CD4-positive, CD25-positive, alpha-beta regulatory T cell (primary cell): Measurements from ENCODE around the gene OR1I1. TPM values are rescaled to one million over a fixed set of nuclear protein-coding genes. Genes with fewer than 3 reads are reported as not detected.

Experiments used
- ATAC-seq, 2 donors: fragments of 150-1000 bp; cut with Tn5 transposase; one replicate each; pipeline ENCODE4 v1.10.0; 2021; ENCODE audit warnings: low read depth in 2 of 2, moderate number of reproducible peaks in 2 of 2, moderate library complexity in 1 of 2
- DNase-seq, 3 donors: peaks; one replicate each; pipeline versions ENCODE4 v3.0.0 to v3.0.0-alpha.2; 2012 to 2022; ENCODE audit warnings: mixed read lengths in 1 of 3
- H3K27ac ChIP-seq: one replicate; pipeline ENCODE4 v1.7.0; 2013; ENCODE audit warnings: mild to moderate bottlenecking, low read length; ENCODE audit not compliant: insufficient read depth, poor library complexity, severe bottlenecking
- H3K27me3 ChIP-seq: one replicate; pipeline ENCODE4 v1.7.0; 2013; ENCODE audit warnings: low read length; ENCODE audit not compliant: control insufficient read depth, insufficient read depth
- H3K36me3 ChIP-seq: one replicate; pipeline ENCODE4 v1.7.0; 2013; ENCODE audit warnings: mild to moderate bottlenecking, low read length, moderate library complexity; ENCODE audit not compliant: control insufficient read depth, insufficient read depth
- H3K4me1 ChIP-seq: 2 replicates; pipeline ENCODE4 v1.7.0; 2013; ENCODE audit warnings: mild to moderate bottlenecking, low read length; ENCODE audit not compliant: insufficient read depth, control insufficient read depth, poor library complexity, severe bottlenecking
- H3K4me3 ChIP-seq: one replicate; pipeline ENCODE4 v1.7.0; 2013; ENCODE audit warnings: low read depth, mild to moderate bottlenecking, low read length, moderate library complexity
- H3K9me3 ChIP-seq, 2 experiments: 1 replicate in 1 of 2; 2 replicates in 1 of 2; pipeline ENCODE4 v1.7.0; 2013; ENCODE audit warnings: low read length in 2 of 2, mild to moderate bottlenecking in 1 of 2, moderate library complexity in 1 of 2; ENCODE audit not compliant: control insufficient read depth in 2 of 2
- H3K27ac Mint-ChIP-seq, 3 donors: one replicate each; pipeline ENCODE4 v1.8.0; 2020 to 2022; ENCODE audit warnings: mild to moderate bottlenecking in 3 of 3, mixed read lengths in 3 of 3, moderate library complexity in 2 of 3
- H3K27me3 Mint-ChIP-seq: one replicate; pipeline ENCODE4 v1.8.0; 2022; ENCODE audit warnings: mild to moderate bottlenecking, mixed read lengths
- H3K36me3 Mint-ChIP-seq: one replicate; pipeline ENCODE4 v1.8.0; 2020; ENCODE audit warnings: mixed read lengths
- H3K4me1 Mint-ChIP-seq, 4 donors: one replicate each; pipeline ENCODE4 v1.8.0; 2020 to 2022; ENCODE audit warnings: mixed read lengths in 4 of 4, mild to moderate bottlenecking in 1 of 4
- H3K4me3 Mint-ChIP-seq, 4 donors: one replicate each; pipeline ENCODE4 v1.8.0; 2020 to 2022; ENCODE audit warnings: mild to moderate bottlenecking in 4 of 4, mixed read lengths in 4 of 4, moderate library complexity in 3 of 4
- H3K9me3 Mint-ChIP-seq, 7 donors: one replicate each; pipeline ENCODE4 v1.8.0; 2020 to 2022; ENCODE audit warnings: mixed read lengths in 7 of 7, mild to moderate bottlenecking in 3 of 7, moderate library complexity in 2 of 7
- polyA plus RNA-seq, 4 donors: library from polyadenylated mRNA; unstranded; fragments of 300-500 nt; fragmentation: Illumina TruSeq; gene quantifications; one replicate each; pipeline ENCODE4 v1.2.3, GENCODE V29; 2021
- total RNA-seq: library from RNA; stranded (reverse); gene quantifications from one replicate; pipeline ENCODE4 v1.2.3, GENCODE V29; 2022

OR1I1 gene
- total and polyA plus RNA-seq, 5 donors from 2014 or later: not detected

DNA sequence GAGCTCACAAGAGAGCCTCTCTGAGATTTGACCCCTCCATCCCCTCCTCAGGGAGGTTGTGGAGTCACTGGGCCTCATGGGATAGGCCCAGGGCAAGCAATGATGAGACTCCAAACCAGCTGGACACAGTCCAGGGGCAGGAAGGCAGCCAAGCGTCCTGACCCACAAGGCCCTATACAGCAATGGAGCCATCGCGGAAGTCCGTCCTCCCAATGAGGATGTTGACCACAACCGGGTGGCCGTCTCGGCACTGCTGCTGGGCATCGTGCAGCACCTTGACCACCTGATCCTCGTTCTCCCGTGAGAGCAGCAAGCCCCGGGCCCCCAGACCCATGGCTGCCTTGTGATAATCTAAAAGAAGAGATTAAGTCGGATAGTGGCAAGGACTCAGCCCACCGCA is 33.1 kb downstream of the OR1I1 start:
- Histone ChIP-seq H3K36me3 (peaks cover 36% of the 10 kb centered on the region), H3K9me3 (no peaks in the 10 kb centered on the region), H3K4me3 (no peak overlapping the region), H3K27me3 (no peaks in the 10 kb centered on the region), H3K4me1 (no peaks in the 10 kb centered on the region), H3K27ac (no peak overlapping the region)
- Mint-ChIP-seq H3K27me3 (no peaks in the 10 kb centered on the region), H3K4me3 (no peak overlapping the region), H3K36me3 (peaks cover 30% of the 10 kb centered on the region), H3K4me1 (no peaks in the 10 kb centered on the region), H3K9me3 (no peaks in the 10 kb centered on the region), H3K27ac (no peak overlapping the region)
- ATAC-seq: no peak
- DNase-seq: no peak

DNA sequence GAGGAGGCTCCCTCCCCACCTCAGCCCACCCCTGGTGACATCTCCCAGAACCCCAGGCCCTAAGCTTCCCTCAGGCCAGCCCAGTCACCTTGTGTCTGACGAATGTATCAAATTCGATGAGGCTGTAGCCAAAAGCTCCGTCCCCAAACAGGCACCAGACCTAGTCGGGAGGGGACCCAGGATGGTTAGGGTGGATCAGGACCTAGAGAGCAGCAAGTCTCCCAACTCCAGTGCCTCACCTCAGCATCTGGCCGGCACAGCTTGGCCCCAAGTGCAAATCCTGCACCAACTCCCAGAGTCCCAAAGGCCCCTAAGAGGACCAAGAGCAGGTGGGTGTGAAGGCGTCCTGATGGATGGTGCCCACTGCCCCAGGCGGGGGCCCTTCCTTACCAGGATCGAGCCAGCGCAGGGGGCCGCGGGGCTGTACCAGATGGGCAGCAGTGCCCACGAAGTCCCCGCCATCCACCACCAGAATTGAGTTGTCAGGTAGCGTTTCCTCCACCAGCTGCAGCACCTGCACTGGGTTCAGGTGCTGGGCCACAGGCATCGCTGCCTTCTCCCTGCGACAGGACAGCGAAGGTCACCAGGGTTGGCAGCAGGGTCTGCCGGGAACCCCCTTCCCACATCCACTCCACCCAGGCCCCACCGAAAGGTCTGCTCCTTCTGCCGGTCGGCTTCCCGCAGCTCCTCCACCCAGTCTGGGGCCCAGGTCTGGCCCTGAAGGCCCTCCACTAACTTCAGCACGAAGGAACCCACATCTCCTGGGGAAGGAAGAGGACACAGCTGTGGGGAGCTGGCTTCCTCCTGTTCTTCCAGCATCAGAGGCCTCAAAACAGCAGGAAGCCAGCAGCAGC is 34.0 kb downstream of the OR1I1 start:
- Histone ChIP-seq H3K27me3 (no peaks in the 10 kb centered on the region), H3K27ac (no peak overlapping the region), H3K4me1 (no peaks in the 10 kb centered on the region), H3K9me3 (no peaks in the 10 kb centered on the region), H3K4me3 (no peak overlapping the region), H3K36me3 (peaks cover 36% of the 10 kb centered on the region)
- Mint-ChIP-seq H3K9me3 (no peaks in the 10 kb centered on the region), H3K4me3 (no peak overlapping the region), H3K27ac (no peak overlapping the region), H3K36me3 (peaks cover 37% of the 10 kb centered on the region), H3K4me1 (peaks cover 0 to under 1% (median 0%) of the 10 kb centered on the region in 4 donors), H3K27me3 (no peaks in the 10 kb centered on the region)
- ATAC-seq (no peak), DNase-seq (no peak)

DNA sequence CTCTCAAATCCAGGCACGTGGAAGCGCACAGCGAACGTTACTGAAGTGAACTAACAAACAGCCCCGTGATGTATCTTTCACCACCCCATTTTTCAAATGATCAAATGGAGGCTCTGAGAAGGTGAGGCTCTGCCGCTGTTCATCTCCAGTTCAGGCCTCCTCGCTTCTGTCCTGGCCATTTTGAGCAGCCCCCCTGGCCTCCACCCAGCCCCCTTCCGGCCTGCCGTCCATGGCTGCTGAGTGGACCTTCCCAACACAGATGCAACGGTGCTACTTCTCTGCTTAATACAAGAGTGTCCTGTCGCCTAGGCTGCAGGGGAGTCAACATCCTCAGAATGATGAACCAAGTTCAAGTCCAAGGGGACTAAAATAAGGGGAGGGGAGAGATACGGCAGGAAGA is 34.8 kb downstream of the OR1I1 start:
- H3K36me3 ChIP-seq: peaks cover 36% of the 10 kb centered on the region
- H3K27me3 ChIP-seq: no peaks in the 10 kb centered on the region
- Mint-ChIP-seq H3K4me3 (no peak overlapping the region), H3K4me1 (peaks cover 0 to 4% (median 0%) of the 10 kb centered on the region in 4 donors), H3K36me3 (peaks cover 44% of the 10 kb centered on the region), H3K9me3 (no peaks in the 10 kb centered on the region), H3K27me3 (no peaks in the 10 kb centered on the region), H3K27ac (no peak overlapping the region)
- H3K4me3 ChIP-seq: no peak overlapping the region
- ATAC-seq (no peak), DNase-seq (no peak)
- H3K27ac ChIP-seq: no peak overlapping the region
- no peaks in the 10 kb centered on the region for H3K4me1 ChIP-seq
- H3K9me3 ChIP-seq: no peaks in the 10 kb centered on the region

DNA sequence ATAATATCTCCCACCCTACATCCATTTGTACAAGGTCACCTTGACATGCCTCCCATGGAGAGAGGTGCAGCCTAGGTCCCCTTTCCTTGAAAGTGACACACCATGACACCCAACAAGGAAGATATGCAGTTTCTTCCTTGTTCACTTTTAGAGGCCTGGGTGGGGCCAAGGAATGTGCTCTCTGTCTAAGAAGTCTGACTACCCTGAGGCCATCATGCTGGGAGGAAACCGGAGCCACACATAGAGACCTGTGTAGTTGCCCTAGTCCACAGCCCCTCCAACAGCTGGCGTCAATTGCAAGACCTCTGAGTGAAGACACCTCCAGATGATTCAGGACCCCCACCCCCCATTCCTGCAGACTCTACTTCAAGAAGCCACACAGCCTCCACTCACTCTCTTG is 36.2 kb downstream of the OR1I1 start:
- no peaks in the 10 kb centered on the region for H3K9me3 ChIP-seq
- no peaks in the 10 kb centered on the region for H3K9me3 Mint-ChIP-seq
- H3K36me3 ChIP-seq: peaks cover 39% of the 10 kb centered on the region
- H3K27ac ChIP-seq: no peak overlapping the region
- H3K4me1 Mint-ChIP-seq: peaks cover 0 to 4% (median 0%) of the 10 kb centered on the region in 4 donors
- no peaks in the 10 kb centered on the region for H3K4me1 ChIP-seq
- H3K4me3 Mint-ChIP-seq: no peak overlapping the region
- peaks cover 44% of the 10 kb centered on the region for H3K36me3 Mint-ChIP-seq
- no peaks in the 10 kb centered on the region for H3K27me3 Mint-ChIP-seq
- peak overlapping the region in 1 of 3 donors; percentile 56 for H3K27ac Mint-ChIP-seq
- ATAC-seq (no peak), DNase-seq (no peak)
- H3K27me3 ChIP-seq: no peaks in the 10 kb centered on the region
- no peak overlapping the region for H3K4me3 ChIP-seq

DNA sequence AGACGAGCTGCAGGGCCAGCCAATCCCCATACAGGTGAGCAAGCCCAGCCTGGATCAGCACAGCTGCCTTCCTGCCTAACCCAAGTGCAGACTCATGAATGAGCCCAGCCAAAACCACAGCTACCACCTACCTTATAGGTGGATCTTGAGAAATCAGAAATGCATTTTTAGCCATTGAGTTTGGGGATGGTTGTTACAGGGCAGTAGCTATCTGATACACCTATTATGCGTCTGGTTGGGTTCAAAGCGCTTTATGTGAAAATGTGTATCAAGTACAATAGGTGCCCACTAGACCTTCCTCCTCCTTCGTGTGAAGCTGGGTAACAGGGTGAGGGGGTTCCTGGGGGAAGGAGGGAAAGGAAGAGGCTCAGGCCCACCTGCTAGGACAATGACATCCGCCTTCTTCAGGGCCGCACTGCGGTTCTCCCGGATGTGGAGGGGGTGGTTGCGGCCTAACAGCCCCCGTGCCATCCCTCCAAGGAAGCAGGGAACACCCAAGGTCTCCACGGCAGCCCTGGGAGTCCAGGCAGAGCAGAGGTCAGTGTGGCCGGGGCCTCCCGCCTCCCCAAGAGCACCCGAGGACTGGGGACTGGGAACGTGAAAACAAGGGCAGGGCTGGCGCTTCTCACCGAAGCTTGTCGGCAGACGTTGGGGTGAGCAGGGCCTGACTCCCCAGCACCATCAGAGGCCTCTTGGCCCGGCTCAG is 36.9 kb downstream of the OR1I1 start:
- no peaks in the 10 kb centered on the region for H3K9me3 ChIP-seq
- H3K27me3 Mint-ChIP-seq: no peaks in the 10 kb centered on the region
- no peaks in the 10 kb centered on the region for H3K9me3 Mint-ChIP-seq
- no peak overlapping the region for H3K4me3 ChIP-seq
- H3K27ac ChIP-seq: no peak overlapping the region
- peaks cover 2% of the 10 kb centered on the region for H3K4me1 ChIP-seq
- H3K36me3 Mint-ChIP-seq: peaks cover 44% of the 10 kb centered on the region
- H3K27ac Mint-ChIP-seq: no peak overlapping the region
- peaks cover 39% of the 10 kb centered on the region for H3K36me3 ChIP-seq
- ATAC-seq (no peak), DNase-seq (no peak)
- no peak overlapping the region for H3K4me3 Mint-ChIP-seq
- no peaks in the 10 kb centered on the region for H3K27me3 ChIP-seq
- H3K4me1 Mint-ChIP-seq: peaks cover 0 to 7% (median 2%) of the 10 kb centered on the region in 4 donors

DNA sequence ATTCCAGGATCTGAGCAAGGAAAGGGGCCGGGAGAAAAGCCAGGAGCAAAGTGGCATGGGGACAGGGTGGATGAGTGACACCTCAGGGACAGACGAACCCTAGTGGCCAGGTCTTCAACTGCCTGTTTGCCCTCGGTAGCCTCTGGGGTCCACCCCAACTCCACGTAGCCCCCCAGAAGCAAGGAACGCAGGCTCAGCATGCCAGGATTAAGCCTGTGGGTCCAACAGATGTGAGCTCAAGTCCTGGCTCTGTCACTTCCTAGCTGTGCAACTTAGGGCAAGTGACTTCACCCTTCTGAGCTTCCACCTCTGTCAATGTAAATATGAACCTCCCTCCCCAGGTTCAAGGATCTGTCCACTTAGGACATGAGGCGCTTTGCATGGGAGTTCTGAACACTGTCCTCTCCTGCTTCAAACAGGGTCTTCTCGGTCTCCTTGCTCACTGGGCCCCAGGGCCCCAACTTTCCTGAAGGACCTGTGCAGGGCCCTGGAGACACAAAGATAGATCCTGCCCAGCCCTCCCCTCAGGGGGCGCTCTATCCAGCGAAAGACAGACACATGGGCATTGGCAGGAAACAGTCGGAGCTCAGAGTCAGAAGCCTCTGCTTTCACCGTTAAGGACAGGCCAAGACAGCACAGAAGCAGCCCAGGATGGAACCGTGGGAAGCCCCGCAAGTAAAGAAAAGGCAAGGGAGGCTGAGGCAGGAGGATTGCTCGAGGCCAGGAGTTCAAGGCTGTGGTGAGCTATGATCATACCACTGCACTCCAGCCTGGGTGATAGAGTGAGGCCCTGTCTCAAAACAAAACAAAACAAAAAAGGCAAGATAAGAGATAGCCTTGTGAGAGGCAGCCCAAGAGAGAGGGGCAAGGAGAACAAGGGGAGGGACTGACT is 38.4 kb downstream of the OR1I1 start:
- no peak overlapping the region for H3K27ac Mint-ChIP-seq
- no peak for ATAC-seq
- Histone ChIP-seq H3K27ac (no peak overlapping the region), H3K4me3 (no peak overlapping the region), H3K27me3 (no peaks in the 10 kb centered on the region), H3K9me3 (no peaks in the 10 kb centered on the region), H3K4me1 (peaks cover 16% of the 10 kb centered on the region), H3K36me3 (peaks cover 38% of the 10 kb centered on the region)
- no peak for DNase-seq
- peaks cover 2% of the 10 kb centered on the region for H3K27me3 Mint-ChIP-seq
- H3K9me3 Mint-ChIP-seq: no peaks in the 10 kb centered on the region
- H3K4me3 Mint-ChIP-seq: peak overlapping the region in 2 of 4 donors; percentile 24 to 67
- peaks cover 44% of the 10 kb centered on the region for H3K36me3 Mint-ChIP-seq
- H3K4me1 Mint-ChIP-seq: peaks cover 0 to 16% (median 10%) of the 10 kb centered on the region in 4 donors

DNA sequence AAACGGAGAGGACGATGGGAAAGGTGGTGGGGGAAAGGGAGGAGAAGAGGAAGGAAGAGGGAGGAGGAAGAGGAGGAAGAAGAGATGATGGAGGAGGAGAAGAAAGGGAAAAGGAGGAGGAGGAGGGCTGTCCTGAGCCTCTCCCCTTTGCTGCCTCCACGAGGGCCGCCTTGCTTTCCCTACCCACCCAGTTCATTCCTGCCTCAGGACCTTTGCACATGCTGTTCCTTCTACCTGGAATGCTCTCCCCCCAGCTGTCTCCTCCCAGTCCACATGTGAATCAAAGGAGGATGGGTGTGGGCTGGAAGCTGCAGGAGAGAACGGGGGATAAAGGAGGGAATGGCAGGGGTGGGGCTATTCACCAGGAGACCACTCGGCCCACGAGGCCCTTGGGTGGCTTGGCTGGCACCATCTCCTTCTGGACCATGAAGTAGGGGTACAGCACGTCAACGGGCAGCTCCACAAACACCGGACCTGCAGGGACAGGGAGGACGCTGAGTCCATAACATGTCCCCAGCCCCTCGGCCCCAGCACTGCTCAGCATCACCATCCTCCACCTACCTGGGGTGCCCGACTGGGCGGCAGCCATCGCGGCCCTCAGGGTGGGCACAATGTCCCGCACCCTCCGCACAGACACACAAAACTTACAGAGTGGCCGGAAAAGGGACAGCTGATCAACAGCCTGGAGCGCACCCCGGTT is 40.5 kb downstream of the OR1I1 start:
- Mint-ChIP-seq H3K4me3 (peak overlapping the region in 2 of 4 donors; percentile 69 to 92), H3K4me1 (peaks cover 0 to 25% (median 13%) of the 10 kb centered on the region in 4 donors), H3K27ac (peak overlapping the region in 1 of 3 donors; percentile 48), H3K36me3 (peaks cover 36% of the 10 kb centered on the region), H3K27me3 (peaks cover 5% of the 10 kb centered on the region), H3K9me3 (no peaks in the 10 kb centered on the region)
- peaks cover 25% of the 10 kb centered on the region for H3K36me3 ChIP-seq
- no peak overlapping the region for H3K27ac ChIP-seq
- no peaks in the 10 kb centered on the region for H3K27me3 ChIP-seq
- H3K4me1 ChIP-seq: peaks cover 22% of the 10 kb centered on the region
- no peak overlapping the region for H3K4me3 ChIP-seq
- DNase-seq (no peak), ATAC-seq (no peak)
- no peaks in the 10 kb centered on the region for H3K9me3 ChIP-seq
